ENCODE data around the gene TKFC.

- TF ChIP-seq CTCF (IDR thresholded peaks at IDR 0.05; ENCODE audit: poor library complexity): no peak
- TF ChIP-seq EZH2phosphoT487 (IDR thresholded peaks at IDR 0.05; ENCODE audit: low read depth, severe bottlenecking, unreplicated experiment): no peak
Observed at GRCh38 chr11:61337706-61338470, 4.9 kb downstream of the TKFC start.

Data from hepatocyte (in vitro differentiated cells).